Panc1 (cell line): ENCODE measurements around the gene ADIPOR2.

Experiments
- CTCF ChIP-seq: fragments of 450-650 bp; IDR thresholded peaks from 2 replicates; pipeline ENCODE4 v1.5.1; 2017; ENCODE audit warnings: mild to moderate bottlenecking
- POLR2AphosphoS5 ChIP-seq: IDR thresholded peaks from 2 replicates; pipeline ENCODE4 v1.6.1; 2012; ENCODE audit warnings: mild to moderate bottlenecking, low read depth, low read length, moderate library complexity
- REST ChIP-seq, 2 experiments: IDR thresholded peaks; 2 replicates each; pipeline ENCODE4 v1.6.1; 2011 to 2012; ENCODE audit warnings: low read depth in 2 of 2, control low read depth in 1 of 2, low read length in 1 of 2, mild to moderate bottlenecking in 1 of 2, moderate library complexity in 1 of 2; ENCODE audit not compliant: insufficient read depth in 1 of 2
- TCF7L2 ChIP-seq: IDR thresholded peaks from 2 replicates; pipeline ENCODE4 v1.6.1; 2011; ENCODE audit warnings: mild to moderate bottlenecking, low read depth, low read length, inconsistent platforms

GRCh38 chr12:1793426-1794210 is 102.7 kb downstream of the ADIPOR2 start:
- no peak for TF ChIP-seq POLR2AphosphoS5
- no peak for TF ChIP-seq CTCF
- TF ChIP-seq REST (IDR thresholded peaks at IDR 0.05; ENCODE audit: insufficient read depth in 1 of 2, low read depth in 2 of 2, low read length in 1 of 2), result no peak
- no peak for TF ChIP-seq TCF7L2
